ENCODE measurements around the gene NTRK1. TPM values are rescaled to one million over a fixed set of nuclear protein-coding genes. Genes with fewer than 3 reads are reported as not detected.

NTRK1 gene
- total RNA-seq, 1 experiment from 2014 or later: 0.24 TPM

GRCh38 chr1:156840898-156841279 is 19.8 kb upstream of the NTRK1 start:
- no peak overlapping the region for H3K18ac ChIP-seq (ENCODE audit: insufficient read length, low read depth, low read length)
- no peak overlapping the region for H4K5ac ChIP-seq (ENCODE audit: insufficient read length, low read depth, low read length)
- H3K27me3 ChIP-seq (ENCODE audit: insufficient read depth, low read length): peaks cover 30% of the 10 kb centered on the region
- H3K23me2 ChIP-seq (ENCODE audit: insufficient read length, low read depth, low read length, poor library complexity, severe bottlenecking): peaks cover 11% of the 10 kb centered on the region
- Mint-ChIP-seq H3K9me3 (no peaks in the 10 kb centered on the region; a peak in 1 of 5 replicates), H3K27me3 (ENCODE audit: low read depth) (peaks cover 86% of the 10 kb centered on the region), H3K4me1 (peaks cover 9 to 32% of the 10 kb centered on the region in 2 experiments), H3K4me3 (no peak overlapping the region), H3K27ac (no peak overlapping the region), H3K36me3 (ENCODE audit: insufficient read depth in 1 of 3, low read depth in 3 of 3) (no peaks in the 10 kb centered on the region)
- no peaks in the 10 kb centered on the region for H3K4me1 ChIP-seq (ENCODE audit: insufficient read depth, low read length)
- H2BK5ac ChIP-seq (ENCODE audit: insufficient read length, low read length): no peak overlapping the region
- DNase-seq: no peak
- no peak overlapping the region for H3K9ac ChIP-seq (ENCODE audit: extremely low read depth, insufficient read length, low read length)
- H3T11ph ChIP-seq (ENCODE audit: low read length): no peak overlapping the region
- no peak overlapping the region for H3K27ac ChIP-seq (ENCODE audit: insufficient read length, low read depth, low read length)
- no peak overlapping the region for H2BK15ac ChIP-seq (ENCODE audit: low read depth, low read length)
- no peak overlapping the region for H4K8ac ChIP-seq (replicated peaks; ENCODE audit: insufficient read length, low read depth, low read length)
- H2BK120ac ChIP-seq (ENCODE audit: low read depth, low read length, poor library complexity, severe bottlenecking): no peak overlapping the region
- no peaks in the 10 kb centered on the region for H4K20me1 ChIP-seq (ENCODE audit: control insufficient read depth, insufficient read depth, insufficient read length)
- no peak overlapping the region for H4K91ac ChIP-seq (ENCODE audit: insufficient read length, low read depth, low read length)
- H2AFZ ChIP-seq (ENCODE audit: low read length): no peak overlapping the region
- TF ChIP-seq CTCF (conservative IDR thresholded peaks at IDR 0.05): no peak
- H3K4me2 ChIP-seq (ENCODE audit: insufficient read depth, insufficient read length, low read length): no peak overlapping the region
- H3K79me2 ChIP-seq (ENCODE audit: insufficient read depth, low read length): no peaks in the 10 kb centered on the region
- no peaks in the 10 kb centered on the region for H3K79me1 ChIP-seq (ENCODE audit: insufficient read depth, low read depth, low read length, poor library complexity, severe bottlenecking)
- no peak overlapping the region for H3K23ac ChIP-seq (ENCODE audit: insufficient read length, low read depth, low read length)
- no peak overlapping the region; the same call in 1 of the 2 replicates for H3K14ac ChIP-seq (ENCODE audit: insufficient read depth, low read length)
- no peak overlapping the region for H3K4ac ChIP-seq (ENCODE audit: low read depth, low read length)
- H2BK20ac ChIP-seq (ENCODE audit: low read depth, low read length, poor library complexity, severe bottlenecking): no peak overlapping the region
- H3K56ac ChIP-seq (ENCODE audit: insufficient read length, low read depth, low read length): no peak overlapping the region
- H2AK5ac ChIP-seq (ENCODE audit: insufficient read length, low read length): no peak overlapping the region
- no peak overlapping the region for H2BK12ac ChIP-seq (ENCODE audit: insufficient read length, low read depth, low read length)
- WGBS (ENCODE audit: extremely low coverage, insufficient read length, low lambda C conversion rate): no CpG with 5 or more reads among the region's 14 CpGs
- no peaks in the 10 kb centered on the region for H3K9me3 ChIP-seq (ENCODE audit: control insufficient read depth, low read depth, low read length)

Measured in H9 (cell line).